Smooth muscle cell (in vitro differentiated cells): ENCODE data around the gene UTP3. TPM values are rescaled to one million over a fixed set of nuclear protein-coding genes. Genes with fewer than 3 reads are reported as not detected.
"Not testable (repeated sequence)": the region's sequence is repeated elsewhere in the genome, so short reads cannot be mapped to it uniquely, and the experiment has no call there.

ENCODE experiments used
- DNase-seq: peaks from one replicate; lab custom pipeline; 2025; ENCODE audit not compliant: unreplicated experiment; lab: John Stamatoyannopoulos, UW
- H2AFZ ChIP-seq: fragments of 200-600 bp; sonication (generic); 2 replicates; pipeline ENCODE4 v1.6.0; 2016; ENCODE audit warnings: antibody characterized with exemption, low read depth, mild to moderate bottlenecking
- H3F3A ChIP-seq: fragments of 200-600 bp; sonication (generic); 2 replicates; pipeline ENCODE4 v1.6.0; 2017; ENCODE audit warnings: antibody characterized with exemption, low read depth
- H3K27ac ChIP-seq: fragments of 200-600 bp; sonication (generic); 2 replicates; pipeline ENCODE4 v1.5.1; 2016; ENCODE audit warnings: low read depth, mild to moderate bottlenecking
- H3K27me3 ChIP-seq: fragments of 200-600 bp; sonication (generic); 2 replicates; pipeline ENCODE4 v1.6.1; 2016; ENCODE audit warnings: low read depth, mild to moderate bottlenecking
- H3K36me3 ChIP-seq: fragments of 200-600 bp; sonication (generic); 2 replicates; pipeline ENCODE4 v1.5.1; 2016; ENCODE audit warnings: low read depth
- H3K4me1 ChIP-seq: fragments of 200-600 bp; sonication (generic); 2 replicates; pipeline ENCODE4 v1.5.1; 2016; ENCODE audit warnings: low read depth
- H3K4me2 ChIP-seq: fragments of 200-600 bp; sonication (generic); 2 replicates; pipeline ENCODE4 v1.6.0; 2016; ENCODE audit warnings: mild to moderate bottlenecking
- H3K4me3 ChIP-seq: fragments of 200-600 bp; sonication (generic); 2 replicates; pipeline ENCODE4 v1.5.1; 2016; ENCODE audit warnings: mild to moderate bottlenecking
- H3K79me2 ChIP-seq: fragments of 200-600 bp; sonication (generic); 2 replicates; pipeline ENCODE4 v1.6.0; 2016; ENCODE audit warnings: low read depth, mild to moderate bottlenecking
- H3K9ac ChIP-seq: fragments of 200-600 bp; sonication (generic); 2 replicates; pipeline ENCODE4 v1.6.0; 2016; ENCODE audit warnings: low read depth
- H3K9me3 ChIP-seq: fragments of 200-600 bp; sonication (generic); replicated peaks from 2 replicates; pipeline ENCODE4 v1.5.1; 2016; ENCODE audit warnings: low read depth
- H4K20me1 ChIP-seq: fragments of 200-600 bp; sonication (generic); 2 replicates; pipeline ENCODE4 v1.6.0; 2016; ENCODE audit warnings: low read depth
- CTCF ChIP-seq: fragments of 200-600 bp; sonication (generic); IDR thresholded peaks from 2 replicates; pipeline ENCODE4 v1.5.1; 2017; ENCODE audit warnings: borderline replicate concordance, mild to moderate bottlenecking, antibody characterized with exemption; ENCODE audit not compliant: insufficient read depth, poor library complexity, severe bottlenecking
- WGBS: methylation state at CpG from one replicate; pipeline ENCODE4 v1.1.7; 2016; ENCODE audit warnings: low lambda C conversion rate; 5-methylcytosine and 5-hydroxymethylcytosine counted together
- polyA plus RNA-seq: library from polyadenylated mRNA; unstranded; fragments of >200 nt; fragmentation: Nextera tagmentation; extraction: Ambion mirVana; gene quantifications from 2 replicates; pipeline ENCODE4 v1.2.1, GENCODE V29; 2016
- total RNA-seq: library from RNA; depleted of rRNA; stranded (reverse); fragments of >200 nt; gene quantifications from 2 replicates; pipeline ENCODE4 v1.2.3, GENCODE V29; 2014

UTP3 gene
- total RNA-seq = 15.2 and 18.8 TPM in 2 replicates
- polyA plus RNA-seq = 11.8 and 14.3 TPM in 2 replicates

GRCh38 chr4:70687821-70688794 is at the start of gene UTP3:
TSS of gene UTP3 (plus strand) at chr4:70688532. CDS start at chr4:70688678, 146 bp downstream.
- Histone ChIP-seq H3K27ac (peak within 1 kb of the TSS; percentile 92), H3K4me2 (peak within 1 kb of the TSS; percentile 95), H3K9me3 (no peaks in the 10 kb centered on the region), H3K27me3 (peaks cover 3% of the 10 kb centered on the region), H3K36me3 (no peaks in the 10 kb centered on the region), H3K79me2 (peaks cover 35% of the 10 kb centered on the region), H3K4me3 (peak within 1 kb of the TSS; percentile 65), H3K9ac (peak within 1 kb of the TSS; percentile 86), H3K4me1 (peaks cover 21% of the 10 kb centered on the region), H4K20me1 (peaks cover 20% of the 10 kb centered on the region), H3F3A (peaks cover 8% of the 10 kb centered on the region), H2AFZ (peak within 1 kb of the TSS; percentile 93)
- WGBS = 2% methylated on average over 70 of the region's 70 CpGs
- TF ChIP-seq CTCF = peak; percentile 96
- DNase-seq = peak; percentile 81

DNA sequence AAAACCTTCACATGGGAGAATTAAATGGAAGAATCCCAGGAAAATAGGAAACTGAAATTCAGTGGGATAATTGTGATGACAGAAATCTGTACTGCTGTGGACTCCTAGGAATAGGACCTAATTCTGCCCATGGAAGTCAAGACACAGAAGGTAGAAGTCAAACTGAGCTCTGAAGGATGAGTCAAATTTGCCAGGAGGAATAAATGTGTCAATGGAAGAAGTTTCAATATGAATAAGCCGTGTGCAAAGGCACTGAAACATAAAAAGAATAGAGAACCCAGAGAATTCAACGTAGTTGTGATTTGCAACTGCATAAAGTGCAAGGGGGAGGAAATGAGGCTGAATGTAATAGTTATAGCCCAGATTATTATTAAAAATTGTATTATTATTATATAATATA is 48.1 kb upstream of the UTP3 start:
- no peak for TF ChIP-seq CTCF
- Histone ChIP-seq H3K4me2 (no peak overlapping the region), H3K4me3 (no peak overlapping the region), H3K27me3 (no peaks in the 10 kb centered on the region), H3K9me3 (no peaks in the 10 kb centered on the region), H3K9ac (no peak overlapping the region), H3K4me1 (no peaks in the 10 kb centered on the region), H3K27ac (no peak overlapping the region), H3F3A (no peaks in the 10 kb centered on the region), H3K36me3 (no peaks in the 10 kb centered on the region), H4K20me1 (no peaks in the 10 kb centered on the region), H3K79me2 (no peaks in the 10 kb centered on the region), H2AFZ (no peak overlapping the region)
- DNase-seq = no peak
- 95% methylated on average over 2 of the region's 2 CpGs for WGBS

DNA sequence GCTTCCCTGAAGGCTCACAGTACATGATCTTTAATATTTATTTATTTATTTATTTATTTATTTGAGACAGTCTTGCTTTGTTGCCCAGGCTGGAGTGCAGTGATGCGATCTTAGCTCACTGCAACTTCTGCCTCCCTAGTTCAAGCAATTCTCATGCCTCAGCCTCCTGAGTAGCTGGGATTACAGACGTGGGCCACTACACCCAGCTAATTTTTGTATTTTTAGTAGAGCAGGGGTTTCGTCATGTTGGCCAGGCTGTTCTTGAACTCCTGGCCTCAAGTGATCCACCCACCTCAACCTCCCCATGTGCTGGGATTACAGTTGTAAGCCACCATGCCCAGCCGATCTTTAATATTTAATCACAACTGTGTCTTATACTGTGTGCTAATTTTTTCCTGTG is 37.6 kb upstream of the UTP3 start:
- H2AFZ ChIP-seq, H4K20me1 ChIP-seq: not testable (repeated sequence)

DNA sequence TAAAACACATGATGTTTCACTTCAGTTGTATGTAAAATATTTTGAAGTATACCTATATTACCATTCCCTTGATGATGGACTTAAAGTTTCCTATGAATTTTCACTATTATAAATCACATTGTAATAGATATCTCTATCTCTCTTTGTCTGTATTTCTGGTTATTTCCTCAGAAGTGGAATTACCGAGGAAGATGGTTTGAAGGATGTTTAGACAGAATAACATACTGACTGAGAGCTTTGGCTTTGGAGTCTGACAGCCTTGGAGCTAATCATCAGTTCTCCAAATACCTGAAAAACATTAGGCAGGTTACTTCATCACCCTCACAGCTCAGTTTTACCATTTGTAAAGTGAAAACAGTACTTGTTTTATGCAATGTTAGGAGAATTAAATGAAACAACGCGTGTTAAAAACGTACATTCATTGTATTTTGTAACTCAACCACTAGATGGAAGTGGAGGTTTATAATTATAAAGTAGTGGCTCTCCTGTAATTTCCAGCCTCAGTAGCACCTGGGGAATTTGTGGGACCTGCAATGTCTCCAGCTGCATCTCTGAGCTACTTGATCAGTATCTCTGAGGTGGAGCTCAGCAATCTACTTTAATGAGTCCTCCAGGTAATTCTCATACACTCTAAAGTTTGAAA is 36.3 kb upstream of the UTP3 start:
- DNase-seq = no peak
- no peak overlapping the region for H3K27ac ChIP-seq
- H3K36me3 ChIP-seq = no peaks in the 10 kb centered on the region
- 30% methylated on average over 4 of the region's 4 CpGs for WGBS
- no peaks in the 10 kb centered on the region for H3K27me3 ChIP-seq
- no peaks in the 10 kb centered on the region for H3F3A ChIP-seq
- H3K4me3 ChIP-seq = no peak overlapping the region
- TF ChIP-seq CTCF = peak; percentile 48
- no peaks in the 10 kb centered on the region for H4K20me1 ChIP-seq
- H3K9ac ChIP-seq = no peak overlapping the region
- no peaks in the 10 kb centered on the region for H3K4me1 ChIP-seq
- H3K79me2 ChIP-seq = no peaks in the 10 kb centered on the region
- no peaks in the 10 kb centered on the region for H3K9me3 ChIP-seq
- H3K4me2 ChIP-seq = peak overlapping the region; percentile 54
- H2AFZ ChIP-seq = peak overlapping the region; percentile 71

More for the DNA sequence above, 37.6 kb upstream of the UTP3 start:
- not testable (repeated sequence) for H3K4me2 ChIP-seq, H3K27ac ChIP-seq, DNase-seq, H3F3A ChIP-seq, H3K4me1 ChIP-seq, H3K4me3 ChIP-seq, H3K36me3 ChIP-seq, H3K79me2 ChIP-seq, H3K27me3 ChIP-seq, H3K9me3 ChIP-seq, H3K9ac ChIP-seq
- 82% methylated on average over 4 of the region's 4 CpGs for WGBS
